ENCODE results near the gene GALP.

GALP gene

DNA sequence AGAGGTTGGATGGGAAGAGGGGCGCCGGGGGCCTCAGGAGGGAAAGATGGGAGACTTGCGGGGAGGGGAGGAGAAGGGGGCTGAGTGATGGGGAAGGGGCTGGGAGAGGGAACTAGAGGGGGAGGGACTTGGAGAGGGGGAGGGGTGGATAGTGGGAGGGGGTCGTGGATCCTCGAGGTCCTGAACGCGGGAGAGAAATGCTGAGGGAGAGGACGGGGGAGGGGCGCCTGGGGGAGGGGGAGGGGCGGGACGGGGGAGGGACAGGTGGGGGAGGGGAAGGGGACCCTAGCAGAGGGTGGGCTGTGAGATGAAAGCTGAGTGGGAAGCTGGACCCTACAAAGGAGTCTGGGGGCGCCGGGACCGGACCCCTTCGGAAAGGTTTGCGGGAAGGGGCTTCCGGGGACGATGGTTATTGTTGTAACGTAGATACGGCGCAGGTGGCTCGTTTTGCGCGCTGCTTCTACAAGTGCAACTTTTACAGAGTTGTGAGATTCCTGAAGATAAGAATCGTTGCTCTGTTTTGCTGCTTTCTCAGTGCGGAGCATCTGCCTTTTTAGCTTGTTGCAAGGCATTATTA, 34.3 kb upstream of the GALP start:
- H3K4me3 ChIP-seq (ENCODE audit: low read depth, low read length) = peak overlapping the region; percentile 66
- no peak for TF ChIP-seq CTCF (IDR thresholded peaks at IDR 0.05; ENCODE audit: insufficient read depth, low read length, missing control alignments)
- CTCF ChIA-PET = interaction anchor here (0.5 to 2.0 kb wide), 3 partner anchors 11 to 251 kb away, joined by 3 to 8 read pairs (median 4); no protein-coding TSS in a partner anchor
- POLR2A ChIA-PET = interaction anchor here (1.5 kb wide), 1 partner anchor 20 kb away, joined by 11 read pairs; the partner anchor contains the start of gene ZNF787
- no peak for DNase-seq (ENCODE audit: low read depth, low spot score)

- no peak for TF ChIP-seq CTCF (IDR thresholded peaks at IDR 0.05; ENCODE audit: insufficient read depth, low read length, missing control alignments)
- ChIA-PET CTCF (interaction anchor here (1.1 to 2.0 kb wide), 3 partner anchors 11 to 111 kb away, joined by 3 to 8 read pairs (median 4); no protein-coding TSS in a partner anchor), POLR2A (interaction anchor here (0.7 kb wide), 1 partner anchor 17 kb away, joined by 4 read pairs; no protein-coding TSS in a partner anchor)
- DNase-seq (ENCODE audit: low read depth, low spot score) = no peak
- H3K4me3 ChIP-seq (ENCODE audit: low read depth, low read length) = peak overlapping the region; percentile 66
Measured at GRCh38 chr19:56142087-56142787, 33.6 kb upstream of the GALP start.

- no peak for DNase-seq (ENCODE audit: low read depth, low spot score)
- TF ChIP-seq CTCF (IDR thresholded peaks at IDR 0.05; ENCODE audit: insufficient read depth, low read length, missing control alignments) = no peak
- POLR2A ChIA-PET = interaction anchor here (0.7 kb wide), 1 partner anchor 18 kb away, joined by 4 read pairs; no protein-coding TSS in a partner anchor
- H3K4me3 ChIP-seq (ENCODE audit: low read depth, low read length) = no peak overlapping the region
- CTCF ChIA-PET = interaction anchor here (1.1 to 2.0 kb wide), 3 partner anchors 10 to 110 kb away, joined by 3 to 8 read pairs (median 4); no protein-coding TSS in a partner anchor
Measured at GRCh38 chr19:56142897-56143434, 32.8 kb upstream of the GALP start.

GRCh38 chr19:56144376-56144775, 31.4 kb upstream of the GALP start:
- no peak for DNase-seq (ENCODE audit: low read depth, low spot score)
- CTCF ChIA-PET = no interaction called here
- no peak for TF ChIP-seq CTCF (IDR thresholded peaks at IDR 0.05; ENCODE audit: insufficient read depth, low read length, missing control alignments)
- POLR2A ChIA-PET = no interaction called here
- H3K4me3 ChIP-seq (ENCODE audit: low read depth, low read length) = no peak overlapping the region

DNA sequence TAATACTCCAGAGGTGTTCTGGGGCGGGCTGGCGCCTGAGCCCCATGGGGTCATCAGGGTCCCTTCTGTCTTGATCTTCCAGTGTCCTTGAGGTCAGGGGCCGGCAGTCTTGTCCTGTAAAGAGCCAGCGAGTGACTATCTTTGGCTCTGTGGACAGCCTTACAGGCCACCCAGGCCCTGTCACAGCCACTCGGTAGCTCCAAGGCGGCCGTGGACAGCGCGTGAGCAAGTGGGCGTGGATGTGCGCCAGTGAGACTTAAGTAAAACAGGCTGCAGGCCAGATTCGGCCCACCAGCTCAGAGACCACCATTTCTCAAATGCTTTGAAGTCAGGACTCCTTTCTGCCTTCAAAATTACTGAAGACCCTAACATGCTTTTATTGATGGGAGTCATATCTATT, 31.0 kb upstream of the GALP start:
- DNase-seq (ENCODE audit: low read depth, low spot score) = no peak
- TF ChIP-seq CTCF (IDR thresholded peaks at IDR 0.05; ENCODE audit: insufficient read depth, low read length, missing control alignments) = no peak
- ChIA-PET POLR2A (no interaction called here), CTCF (interaction anchor here (0.8 kb wide), 1 partner anchor 64 kb away, joined by 3 read pairs; no protein-coding TSS in a partner anchor)
- no peak overlapping the region for H3K4me3 ChIP-seq (ENCODE audit: low read depth, low read length)

DNA sequence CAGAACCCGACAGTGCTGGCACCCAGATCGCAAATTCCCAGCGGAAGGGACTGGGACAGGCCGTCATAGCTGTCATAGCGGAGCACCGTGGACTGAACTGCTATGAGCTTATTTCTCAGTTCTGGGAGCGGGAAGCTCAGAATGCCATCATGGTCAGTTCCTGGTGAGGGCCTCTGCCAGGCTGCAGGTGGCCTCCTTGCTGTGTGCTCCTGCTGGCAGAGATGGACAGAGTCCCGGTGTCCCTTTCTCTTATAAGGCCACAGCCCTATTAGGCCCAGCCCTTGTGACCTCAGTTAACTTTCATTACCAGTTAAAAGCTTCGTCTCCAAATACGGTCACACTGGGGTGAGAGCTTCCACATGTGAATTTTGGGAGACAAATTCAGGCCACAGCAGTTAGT, 30.1 kb upstream of the GALP start:
- POLR2A ChIA-PET = no interaction called here
- H3K4me3 ChIP-seq (ENCODE audit: low read depth, low read length) = no peak overlapping the region
- TF ChIP-seq CTCF (IDR thresholded peaks at IDR 0.05; ENCODE audit: insufficient read depth, low read length, missing control alignments) = no peak
- CTCF ChIA-PET = interaction anchor here (0.8 to 1.2 kb wide), 3 partner anchors 9 to 107 kb away, joined by 3 read pairs; no protein-coding TSS in a partner anchor
- DNase-seq (ENCODE audit: low read depth, low spot score) = no peak
